Kidney epithelial cell (primary cell): Measurements from ENCODE around the gene CCDC3. TPM values are rescaled to one million over a fixed set of nuclear protein-coding genes. Genes with fewer than 3 reads are reported as not detected.
A peak's percentile ranks its signal among the peaks of the same experiment; 100 is the strongest.

Experiments used
- DNase-seq: peaks from one replicate; pipeline ENCODE4 v3.0.0-alpha.2; 2010; ENCODE audit warnings: low read depth
- H3K27me3 ChIP-seq: 2 replicates; pipeline ENCODE4 v1.6.0; 2011; ENCODE audit warnings: low read length; ENCODE audit not compliant: control insufficient read depth, insufficient read depth
- H3K36me3 ChIP-seq: 2 replicates; pipeline ENCODE4 v1.5.1; 2011; ENCODE audit warnings: low read length; ENCODE audit not compliant: control insufficient read depth, insufficient read depth
- H3K4me3 ChIP-seq: 2 replicates; pipeline ENCODE4 v1.5.1; 2011; ENCODE audit warnings: low read depth, mild to moderate bottlenecking, control low read depth, low read length
- total RNA-seq: library from RNA; depleted of rRNA; stranded (reverse); fragments of >200 nt; gene quantifications from 2 replicates; pipeline ENCODE4 v1.2.3, GENCODE V29; 2015
- TF ChIP-seq, protein P1 (sequence below): IDR thresholded peaks from 2 replicates; pipeline ENCODE4 v1.5.1; 2011; ENCODE audit warnings: mild to moderate bottlenecking, moderate library complexity, low read length, control low read depth, inconsistent platforms; ENCODE audit not compliant: insufficient read depth, poor library complexity, severe bottlenecking

CCDC3 gene
- total RNA-seq, 1 donor from 2014 or later = 0.17 TPM

DNA sequence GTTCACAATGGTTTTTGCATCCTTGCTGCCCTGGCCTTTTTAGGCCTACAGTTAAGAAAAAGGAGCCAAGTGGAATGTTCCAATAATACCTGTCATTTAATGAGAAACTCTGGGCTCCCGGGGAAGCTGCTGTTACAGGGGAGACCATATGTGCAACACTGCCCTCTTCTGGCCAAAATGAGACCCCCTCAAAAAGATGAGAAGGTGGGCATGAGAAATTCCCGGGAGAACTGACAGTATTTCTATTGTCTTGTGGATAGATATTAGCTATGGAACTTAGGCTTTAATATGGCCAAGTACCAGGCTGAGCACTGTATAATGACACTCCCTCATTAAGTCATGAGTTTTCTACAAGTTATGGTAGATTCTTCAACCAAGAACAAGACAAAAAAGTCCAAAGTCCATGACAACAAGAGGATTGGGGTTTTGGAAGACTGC lies 99.4 kb downstream of the CCDC3 start:
- DNase-seq = peak; percentile 5
- Histone ChIP-seq H3K4me3 (no peak overlapping the region), H3K27me3 (peaks cover 10% of the 10 kb centered on the region), H3K36me3 (no peaks in the 10 kb centered on the region)
- TF ChIP-seq, protein P1, sequence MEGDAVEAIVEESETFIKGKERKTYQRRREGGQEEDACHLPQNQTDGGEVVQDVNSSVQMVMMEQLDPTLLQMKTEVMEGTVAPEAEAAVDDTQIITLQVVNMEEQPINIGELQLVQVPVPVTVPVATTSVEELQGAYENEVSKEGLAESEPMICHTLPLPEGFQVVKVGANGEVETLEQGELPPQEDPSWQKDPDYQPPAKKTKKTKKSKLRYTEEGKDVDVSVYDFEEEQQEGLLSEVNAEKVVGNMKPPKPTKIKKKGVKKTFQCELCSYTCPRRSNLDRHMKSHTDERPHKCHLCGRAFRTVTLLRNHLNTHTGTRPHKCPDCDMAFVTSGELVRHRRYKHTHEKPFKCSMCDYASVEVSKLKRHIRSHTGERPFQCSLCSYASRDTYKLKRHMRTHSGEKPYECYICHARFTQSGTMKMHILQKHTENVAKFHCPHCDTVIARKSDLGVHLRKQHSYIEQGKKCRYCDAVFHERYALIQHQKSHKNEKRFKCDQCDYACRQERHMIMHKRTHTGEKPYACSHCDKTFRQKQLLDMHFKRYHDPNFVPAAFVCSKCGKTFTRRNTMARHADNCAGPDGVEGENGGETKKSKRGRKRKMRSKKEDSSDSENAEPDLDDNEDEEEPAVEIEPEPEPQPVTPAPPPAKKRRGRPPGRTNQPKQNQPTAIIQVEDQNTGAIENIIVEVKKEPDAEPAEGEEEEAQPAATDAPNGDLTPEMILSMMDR = peak; percentile 77

DNA sequence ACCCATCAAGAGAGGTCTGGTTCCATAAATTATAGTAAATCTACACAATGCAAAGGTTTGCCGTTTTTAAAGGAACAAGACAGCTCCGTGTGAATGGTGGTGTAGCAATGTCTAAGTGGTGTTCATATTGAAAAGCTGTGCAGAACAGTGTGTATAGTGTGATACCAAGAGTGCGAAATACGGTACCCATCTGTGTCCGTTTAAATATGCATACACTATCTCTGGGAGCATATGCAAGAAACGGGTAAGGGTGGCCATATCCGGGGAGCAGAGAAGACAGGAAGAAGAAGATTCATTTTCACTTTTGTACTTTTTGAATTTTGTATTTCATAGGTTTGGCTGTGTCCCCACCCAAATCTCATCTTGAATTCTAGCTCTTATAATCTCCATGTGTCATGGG lies 102.0 kb downstream of the CCDC3 start:
- TF ChIP-seq, protein P1 = no peak
- no peak for DNase-seq
- peaks cover 10% of the 10 kb centered on the region for H3K27me3 ChIP-seq
- no peaks in the 10 kb centered on the region for H3K36me3 ChIP-seq
- H3K4me3 ChIP-seq = no peak overlapping the region

DNA sequence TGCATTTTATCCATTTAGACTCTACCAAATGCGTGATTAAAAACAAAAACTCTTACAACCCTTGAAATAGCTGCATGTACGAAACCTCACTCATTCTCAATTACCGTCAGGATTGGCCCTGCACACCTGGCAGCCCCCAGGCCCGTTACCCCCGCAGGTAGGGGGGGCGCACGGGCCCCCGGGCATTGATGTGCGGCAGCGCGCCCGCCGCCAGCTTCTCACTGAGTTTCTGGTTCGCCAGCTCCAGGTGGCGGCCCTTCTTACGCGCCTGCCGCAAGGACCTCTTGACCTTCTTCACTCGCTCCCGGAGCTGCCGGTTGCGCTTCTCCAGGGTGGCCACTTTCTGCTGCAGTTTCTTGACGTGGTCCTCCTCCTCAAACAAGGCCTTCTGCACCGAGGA lies 103.2 kb downstream of the CCDC3 start:
- TF ChIP-seq, protein P1 = no peak

DNA sequence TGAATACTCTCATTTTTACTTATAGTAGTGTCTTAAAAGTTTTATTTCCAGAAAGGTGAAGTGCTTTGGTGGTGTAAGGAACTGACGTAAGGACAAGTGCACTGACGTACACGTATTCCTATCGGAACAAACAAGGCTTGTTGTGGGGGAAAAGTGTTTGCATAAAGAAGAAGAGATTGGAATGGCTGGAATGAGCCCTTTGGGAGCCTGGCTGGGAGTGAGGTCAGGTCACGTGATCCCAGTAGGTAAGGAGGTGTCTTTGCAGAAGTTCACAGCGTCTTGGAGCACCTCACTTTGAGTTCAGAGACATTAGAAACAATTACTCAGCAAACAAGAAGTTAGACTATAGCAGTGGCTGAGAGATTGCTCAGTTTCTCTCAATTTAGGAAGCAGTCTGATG lies 104.2 kb downstream of the CCDC3 start:
- H3K36me3 ChIP-seq = no peaks in the 10 kb centered on the region
- no peak overlapping the region for H3K4me3 ChIP-seq
- DNase-seq = no peak
- peaks cover 10% of the 10 kb centered on the region for H3K27me3 ChIP-seq
- TF ChIP-seq, protein P1 = no peak

More for the DNA sequence above, 103.2 kb downstream of the CCDC3 start:
- Histone ChIP-seq H3K36me3 (no peaks in the 10 kb centered on the region), H3K4me3 (no peak overlapping the region), H3K27me3 (peaks cover 10% of the 10 kb centered on the region)
- no peak for DNase-seq

DNA sequence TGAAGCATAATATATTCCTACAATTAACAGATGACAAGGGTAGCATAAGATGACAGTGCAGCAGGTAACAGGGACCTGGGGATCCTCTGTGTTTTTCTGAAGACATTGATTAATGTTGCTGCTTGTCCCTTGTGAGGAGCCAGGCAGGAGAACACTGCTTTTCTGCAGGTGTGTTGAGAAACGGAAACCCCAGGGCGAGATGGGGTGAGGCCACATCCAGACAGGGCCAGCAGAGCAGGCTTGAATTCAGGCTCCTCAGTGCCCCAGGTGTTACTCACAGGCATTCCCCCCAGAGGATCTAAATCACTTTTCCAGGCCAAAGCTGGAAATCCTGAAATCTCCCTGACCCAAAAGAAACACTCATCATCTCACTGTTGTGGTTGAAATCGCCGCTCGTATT lies 105.3 kb downstream of the CCDC3 start:
- H3K4me3 ChIP-seq = no peak overlapping the region
- TF ChIP-seq, protein P1 = no peak
- H3K27me3 ChIP-seq = peaks cover 10% of the 10 kb centered on the region
- no peaks in the 10 kb centered on the region for H3K36me3 ChIP-seq
- DNase-seq = no peak

DNA sequence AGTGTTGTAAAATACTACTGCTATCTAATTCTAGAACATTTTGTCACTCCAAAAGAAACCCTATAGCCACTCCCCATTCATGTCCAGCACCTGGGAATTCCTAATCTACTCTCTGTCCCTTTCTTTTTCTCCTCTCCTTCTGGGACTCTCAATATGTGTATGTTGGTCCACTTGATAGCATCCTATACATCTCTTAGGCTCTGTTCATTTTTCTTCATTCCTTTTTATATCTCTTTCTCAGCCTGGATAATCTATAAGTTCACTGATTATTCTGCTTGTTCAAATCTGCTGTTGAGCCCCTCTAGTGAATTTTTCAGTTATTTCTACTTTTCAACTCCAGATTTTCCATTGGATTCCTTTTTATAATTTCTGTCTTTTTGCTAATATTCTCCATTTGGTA lies 108.6 kb downstream of the CCDC3 start:
- DNase-seq = no peak
- TF ChIP-seq, protein P1 = no peak
- Histone ChIP-seq H3K4me3 (no peak overlapping the region), H3K36me3 (no peaks in the 10 kb centered on the region), H3K27me3 (peaks cover 3% of the 10 kb centered on the region)
